PC-3 (cell line): ENCODE results near the gene KCNJ6. TPM values are rescaled to one million over a fixed set of nuclear protein-coding genes. Genes with fewer than 3 reads are reported as not detected.
"Not testable (repeated sequence)": the region's sequence is repeated elsewhere in the genome, so short reads cannot be mapped to it uniquely, and the experiment has no call there.

Experiments
- ATAC-seq: fragments of 200-7000 bp; cut with Tn5 transposase; 2 replicates; pipeline ENCODE4 v1.9.1; 2020; ENCODE audit warnings: mild to moderate bottlenecking, moderate library complexity
- BruUV-seq: library from RNA; stranded (reverse); fragments of 400-500 nt; replicated peaks from 2 replicates; lab custom pipeline; 2021; lab: Mats Ljungman, UMichigan
- CTCF ChIA-PET: fragments of 300-600 bp; sonication (Branson Sonifier 250); formaldehyde crosslinking; loops from one replicate; lab custom pipeline; 2022; ENCODE audit warnings: antibody characterized with exemption; lab: Charles Lee
- POLR2A ChIA-PET: fragments of 300-600 bp; sonication (Branson Sonifier 250); formaldehyde crosslinking; loops from one replicate; lab custom pipeline; 2022; ENCODE audit warnings: antibody characterized with exemption; ENCODE audit not compliant: unreplicated experiment; lab: Charles Lee
- DNase-seq: peaks from one replicate; pipeline ENCODE4 v3.0.0-alpha.2; 2015
- H2AFZ ChIP-seq: fragments of 300-600 bp; sonication (generic); 2 replicates; pipeline ENCODE4 v1.6.0; 2016; ENCODE audit warnings: antibody characterized with exemption, low read length
- H3F3A ChIP-seq: fragments of 300-600 bp; sonication (generic); one replicate; pipeline ENCODE4 v1.6.0; 2017; ENCODE audit warnings: antibody characterized with exemption, low read length, control low read depth, mild to moderate bottlenecking; ENCODE audit not compliant: unreplicated experiment
- H3K27ac ChIP-seq: fragments of 300-600 bp; sonication (generic); 2 replicates; pipeline ENCODE4 v1.5.1; 2016; ENCODE audit warnings: mild to moderate bottlenecking, low read length
- H3K27me3 ChIP-seq: fragments of 300-600 bp; sonication (generic); 2 replicates; pipeline ENCODE4 v1.6.1; 2016; ENCODE audit warnings: low read length, mixed read lengths
- H3K36me3 ChIP-seq: fragments of 300-600 bp; sonication (generic); 2 replicates; pipeline ENCODE4 v1.6.1; 2016; ENCODE audit warnings: low read depth, mixed run types, low read length, mixed read lengths
- H3K4me1 ChIP-seq: fragments of 300-600 bp; sonication (generic); 2 replicates; pipeline ENCODE4 v1.5.1; 2016; ENCODE audit warnings: low read length; ENCODE audit not compliant: insufficient read depth
- H3K4me2 ChIP-seq: fragments of 300-600 bp; sonication (generic); 2 replicates; pipeline ENCODE4 v1.6.0; 2016; ENCODE audit warnings: low read length
- H3K4me3 ChIP-seq: fragments of 300-600 bp; sonication (generic); 2 replicates; pipeline ENCODE4 v1.5.1; 2016; ENCODE audit warnings: mild to moderate bottlenecking, low read length, mixed read lengths
- H3K79me2 ChIP-seq: fragments of 300-600 bp; sonication (generic); 2 replicates; pipeline ENCODE4 v1.6.1; 2017; ENCODE audit warnings: low read length, mixed read lengths
- H3K9ac ChIP-seq: fragments of 300-600 bp; sonication (generic); 2 replicates; pipeline ENCODE4 v1.6.0; 2016; ENCODE audit warnings: mild to moderate bottlenecking, low read length
- H3K9me2 ChIP-seq: fragments of 300-600 bp; sonication (generic); replicated peaks from 2 replicates; pipeline ENCODE4 v1.6.1; 2016; ENCODE audit warnings: mixed run types, low read length, mixed read lengths
- H3K9me3 ChIP-seq: fragments of 300-600 bp; sonication (generic); 2 replicates; pipeline ENCODE4 v1.6.1; 2016; ENCODE audit warnings: low read length, mixed read lengths
- H4K20me1 ChIP-seq: fragments of 300-600 bp; sonication (generic); 2 replicates; pipeline ENCODE4 v1.6.1; 2016; ENCODE audit warnings: low read length, mixed read lengths
- EZH2 ChIP-seq: fragments of 300-600 bp; sonication (generic); IDR thresholded peaks from one replicate; pipeline ENCODE4 v1.6.1; 2017; ENCODE audit warnings: antibody characterized with exemption, mild to moderate bottlenecking, low read length; ENCODE audit not compliant: unreplicated experiment
- EZH2phosphoT487 ChIP-seq: fragments of 300-600 bp; sonication (generic); IDR thresholded peaks from 2 replicates; pipeline ENCODE4 v1.6.1; 2018; ENCODE audit warnings: mild to moderate bottlenecking, antibody characterized with exemption, low read length, borderline replicate concordance
- intact Hi-C: fragments of 100-400 bp; cut with micrococcal nuclease; formaldehyde crosslinking; loops from 2 replicates; pipeline ENCODE4 v1.9.0; 2023
- total RNA-seq: library from RNA; depleted of rRNA; stranded (reverse); fragments of >200 nt; gene quantifications from 2 replicates; pipeline ENCODE4 v1.2.3, GENCODE V29; 2014
- TF ChIP-seq, protein P1 (sequence below): fragments of 300-600 bp; sonication (generic); conservative IDR thresholded peaks from 2 replicates; pipeline ENCODE4 v1.5.1; 2017; ENCODE audit warnings: antibody characterized with exemption, low read depth, mild to moderate bottlenecking, low read length

KCNJ6 gene
- total RNA-seq, 1 experiment from 2014 or later, result not detected

- Histone ChIP-seq H3K9me2 (no peaks in the 10 kb centered on the region), H3K36me3 (no peaks in the 10 kb centered on the region), H3K79me2 (no peaks in the 10 kb centered on the region), H3K27me3 (peaks cover 33% of the 10 kb centered on the region), H4K20me1 (no peaks in the 10 kb centered on the region), H3F3A (no peaks in the 10 kb centered on the region), H3K4me3 (no peak overlapping the region), H3K4me1 (no peaks in the 10 kb centered on the region), H2AFZ (no peak overlapping the region), H3K9me3 (no peaks in the 10 kb centered on the region), H3K9ac (no peak overlapping the region), H3K27ac (no peak overlapping the region), H3K4me2 (no peak overlapping the region)
- DNase-seq (peak; percentile 27), ATAC-seq (no peak; the same call in 1 of the 2 replicates)
- intact Hi-C loops, result no loop called here
- TF ChIP-seq, protein P1, sequence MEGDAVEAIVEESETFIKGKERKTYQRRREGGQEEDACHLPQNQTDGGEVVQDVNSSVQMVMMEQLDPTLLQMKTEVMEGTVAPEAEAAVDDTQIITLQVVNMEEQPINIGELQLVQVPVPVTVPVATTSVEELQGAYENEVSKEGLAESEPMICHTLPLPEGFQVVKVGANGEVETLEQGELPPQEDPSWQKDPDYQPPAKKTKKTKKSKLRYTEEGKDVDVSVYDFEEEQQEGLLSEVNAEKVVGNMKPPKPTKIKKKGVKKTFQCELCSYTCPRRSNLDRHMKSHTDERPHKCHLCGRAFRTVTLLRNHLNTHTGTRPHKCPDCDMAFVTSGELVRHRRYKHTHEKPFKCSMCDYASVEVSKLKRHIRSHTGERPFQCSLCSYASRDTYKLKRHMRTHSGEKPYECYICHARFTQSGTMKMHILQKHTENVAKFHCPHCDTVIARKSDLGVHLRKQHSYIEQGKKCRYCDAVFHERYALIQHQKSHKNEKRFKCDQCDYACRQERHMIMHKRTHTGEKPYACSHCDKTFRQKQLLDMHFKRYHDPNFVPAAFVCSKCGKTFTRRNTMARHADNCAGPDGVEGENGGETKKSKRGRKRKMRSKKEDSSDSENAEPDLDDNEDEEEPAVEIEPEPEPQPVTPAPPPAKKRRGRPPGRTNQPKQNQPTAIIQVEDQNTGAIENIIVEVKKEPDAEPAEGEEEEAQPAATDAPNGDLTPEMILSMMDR, result peak; percentile 53
- no peak for TF ChIP-seq EZH2
- no peak for TF ChIP-seq EZH2phosphoT487
- ChIA-PET POLR2A (no interaction called here), CTCF (no interaction called here)
- BruUV-seq, result no TSS peak
Observed at GRCh38 chr21:37717534-37717933, 198.7 kb downstream of the KCNJ6 start.

- H3K4me2 ChIP-seq, H3K4me1 ChIP-seq, H3K36me3 ChIP-seq, BruUV-seq, H3K9me3 ChIP-seq, H3K4me3 ChIP-seq, H3K79me2 ChIP-seq, H3K9ac ChIP-seq, H2AFZ ChIP-seq, H3K9me2 ChIP-seq, ATAC-seq, H3K27ac ChIP-seq, DNase-seq, H3F3A ChIP-seq, H4K20me1 ChIP-seq: not testable (repeated sequence)
- CTCF ChIA-PET, result interaction anchor here (0.6 to 1.1 kb wide), 8 partner anchors 8 to 1462 kb away, joined by 3 to 9 read pairs (median 4); no protein-coding TSS in a partner anchor
- intact Hi-C loops, result loop anchor here (1.0 to 5.0 kb wide), 2 partner anchors 415 to 644 kb away; no protein-coding TSS in a partner anchor
- POLR2A ChIA-PET, result interaction anchor here (0.7 kb wide), 1 partner anchor 76 kb away, joined by 3 read pairs; no protein-coding TSS in a partner anchor
- H3K27me3 ChIP-seq, result peaks cover 18% of the 10 kb centered on the region; the same call in 1 of the 2 replicates
Observed at GRCh38 chr21:37712569-37712934, 203.7 kb downstream of the KCNJ6 start.

DNA sequence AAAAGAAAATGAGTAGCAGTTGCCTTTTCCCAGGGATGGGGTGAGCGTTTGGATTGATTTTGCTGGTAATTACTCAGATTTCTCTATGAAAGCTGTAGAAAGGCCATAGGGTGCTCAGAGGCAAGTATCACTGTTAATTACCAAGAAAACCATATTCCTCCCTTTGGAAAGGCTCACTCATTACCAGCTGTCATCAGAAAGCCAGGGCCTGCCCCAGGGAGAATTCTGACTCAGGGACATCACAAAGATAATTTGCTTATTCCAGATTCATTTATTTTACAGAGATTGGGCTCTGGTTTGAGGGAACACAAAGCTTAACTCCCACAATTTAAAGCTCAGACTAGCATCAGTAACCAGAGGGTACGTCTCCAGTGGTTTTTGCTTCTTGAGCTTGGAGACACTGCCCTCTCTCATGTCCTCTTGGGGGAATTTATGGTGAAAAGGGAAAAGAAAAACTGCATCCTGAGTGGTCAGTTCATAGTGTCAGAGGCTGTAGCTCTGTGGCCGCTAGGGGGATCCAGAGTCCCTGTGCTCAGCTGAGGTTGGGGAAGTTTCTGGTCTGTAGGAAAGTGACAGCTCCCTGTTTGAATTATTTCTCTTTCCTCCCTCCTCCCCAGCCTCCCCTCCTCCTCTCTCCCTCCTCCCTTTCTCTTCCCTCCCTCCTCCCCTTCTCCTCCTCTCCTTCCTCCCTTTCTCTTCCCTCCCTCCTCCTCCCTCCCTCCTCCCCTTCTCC, 204.3 kb downstream of the KCNJ6 start:
- Histone ChIP-seq H4K20me1 (no peaks in the 10 kb centered on the region), H3K27ac (no peak overlapping the region), H3K4me3 (no peak overlapping the region), H3F3A (no peaks in the 10 kb centered on the region), H3K4me1 (0 out of 2 replicates have a peak, but pooled peaks cover 7% of the 10 kb centered on the region), H3K4me2 (no peak overlapping the region), H3K79me2 (no peaks in the 10 kb centered on the region), H3K9me2 (no peaks in the 10 kb centered on the region), H3K9ac (no peak overlapping the region), H3K27me3 (peaks cover 18% of the 10 kb centered on the region; the same call in 1 of the 2 replicates), H2AFZ (no peak overlapping the region), H3K9me3 (no peaks in the 10 kb centered on the region), H3K36me3 (no peaks in the 10 kb centered on the region)
- ATAC-seq, result peak; percentile 99
- CTCF ChIA-PET, result interaction anchor here (0.6 to 1.1 kb wide), 9 partner anchors 9 to 1463 kb away, joined by 3 to 9 read pairs (median 4); no protein-coding TSS in a partner anchor
- intact Hi-C loops, result loop anchor here (1.0 to 5.0 kb wide), 2 partner anchors 415 to 644 kb away; no protein-coding TSS in a partner anchor
- TF ChIP-seq, protein P1, result peak; percentile 91
- no peak for TF ChIP-seq EZH2
- DNase-seq, result peak; percentile 79
- POLR2A ChIA-PET, result interaction anchor here (0.6 to 0.7 kb wide), 2 partner anchors 75 to 1456 kb away, joined by 3 to 4 read pairs; no protein-coding TSS in a partner anchor
- no TSS peak for BruUV-seq
